HG03135 (cell line): Measurements from ENCODE around the gene SLC31A1.

Source experiments
- ATAC-seq: cut with Tn5 transposase; IDR thresholded peaks from one replicate; pipeline ENCODE4 v1.9.1; 2021; ENCODE audit warnings: mild to moderate bottlenecking, moderate library complexity; ENCODE audit not compliant: unreplicated experiment

SLC31A1 gene

GRCh38 chr9:113221003-113221799 is at the start of gene SLC31A1, which contains the start of gene FKBP15:
TSS of gene SLC31A1 (plus strand) at chr9:113221544. CDS start at chr9:113256149, 34,605 bp downstream.
TSS of gene FKBP15 (minus strand) at chr9:113221277. CDS start at chr9:113221243, 34 bp downstream.
- ATAC-seq: peak; percentile 84

- ATAC-seq: no peak
Observed at GRCh38 chr9:113173341-113173740, 48.0 kb upstream of the SLC31A1 start.

- no peak for ATAC-seq
Observed at GRCh38 chr9:113176803-113177202, 44.5 kb upstream of the SLC31A1 start.

- no peak for ATAC-seq
Observed at GRCh38 chr9:113177251-113177650, 44.1 kb upstream of the SLC31A1 start.

GRCh38 chr9:113178087-113178486 is 43.3 kb upstream of the SLC31A1 start:
- no peak for ATAC-seq

GRCh38 chr9:113179839-113180238 is 41.5 kb upstream of the SLC31A1 start:
- no peak for ATAC-seq

GRCh38 chr9:113181165-113181564 is 40.2 kb upstream of the SLC31A1 start:
- no peak for ATAC-seq

- ATAC-seq: no peak
Observed at GRCh38 chr9:113183956-113184488, 37.3 kb upstream of the SLC31A1 start.

- no peak for ATAC-seq
Observed at GRCh38 chr9:113184539-113184938, 36.8 kb upstream of the SLC31A1 start.

- ATAC-seq: no peak
Observed at GRCh38 chr9:113185271-113185670, 36.1 kb upstream of the SLC31A1 start.

- no peak for ATAC-seq
Observed at GRCh38 chr9:113186137-113186755, 35.1 kb upstream of the SLC31A1 start.

GRCh38 chr9:113187929-113188595 is 33.3 kb upstream of the SLC31A1 start:
- no peak for ATAC-seq

GRCh38 chr9:113192455-113192854 is 28.9 kb upstream of the SLC31A1 start:
- ATAC-seq: no peak

- no peak for ATAC-seq
Observed at GRCh38 chr9:113199683-113200329, 21.5 kb upstream of the SLC31A1 start.

- ATAC-seq: no peak
Observed at GRCh38 chr9:113205432-113205831, 15.9 kb upstream of the SLC31A1 start.

GRCh38 chr9:113205861-113206260 is 15.5 kb upstream of the SLC31A1 start:
- no peak for ATAC-seq

GRCh38 chr9:113210815-113211214 is 10.5 kb upstream of the SLC31A1 start:
- no peak for ATAC-seq

GRCh38 chr9:113215132-113215531 is 6.2 kb upstream of the SLC31A1 start:
- no peak for ATAC-seq

- ATAC-seq: no peak
Observed at GRCh38 chr9:113216406-113216805, 4.9 kb upstream of the SLC31A1 start.

GRCh38 chr9:113219186-113219936 is 2.0 kb upstream of the SLC31A1 start:
- ATAC-seq: no peak
